Natural killer cell treated with Interleukin-12 subunit alpha and Interleukin-12 subunit beta and Interleukin-15 and Interleukin-18, amount 100 ng/mL, for 72 hours (primary cell): ENCODE measurements around the gene CCDC148. TPM values are rescaled to one million over a fixed set of nuclear protein-coding genes. Genes with fewer than 3 reads are reported as not detected.

ENCODE experiments used
- ATAC-seq, 2 donors: fragments of 150-1000 bp; cut with Tn5 transposase in 1 of 2; sonication (Bioruptor Pico), chemical (Tn5 transposase) in 1 of 2; 2 replicates each; pipeline ENCODE4 v1.10.0; 2021
- DNase-seq: peaks from one replicate; pipeline ENCODE4 v3.0.0; 2022; ENCODE audit warnings: low spot score
- H3K27ac Mint-ChIP-seq, 2 donors: 1 replicate in 1 of 2; 2 replicates in 1 of 2; pipeline ENCODE4 v1.8.0; 2022; ENCODE audit warnings: mixed read lengths in 2 of 2, mild to moderate bottlenecking in 1 of 2, moderate library complexity in 1 of 2
- H3K27me3 Mint-ChIP-seq, 2 donors: 1 replicate in 1 of 2; 2 replicates in 1 of 2; pipeline ENCODE4 v1.8.0; 2022; ENCODE audit warnings: mixed read lengths in 2 of 2
- H3K36me3 Mint-ChIP-seq: one replicate; pipeline ENCODE4 v1.8.0; 2022; ENCODE audit warnings: mixed read lengths
- H3K4me1 Mint-ChIP-seq, 2 donors: 1 replicate in 1 of 2; 2 replicates in 1 of 2; pipeline ENCODE4 v1.8.0; 2022; ENCODE audit warnings: low read depth in 2 of 2, mixed read lengths in 2 of 2, mild to moderate bottlenecking in 1 of 2
- H3K4me3 Mint-ChIP-seq: one replicate; pipeline ENCODE4 v1.8.0; 2022; ENCODE audit warnings: mixed read lengths
- H3K9me3 Mint-ChIP-seq: 2 replicates; pipeline ENCODE4 v1.8.0; 2022; ENCODE audit warnings: mixed read lengths
- total RNA-seq, 2 donors: library from RNA; stranded (reverse); gene quantifications; one replicate each; pipeline ENCODE4 v1.2.3, GENCODE V29; 2022

The CCDC148 gene
- total RNA-seq, 2 donors from 2014 or later: not detected

- no peak for ATAC-seq
- H3K27ac Mint-ChIP-seq: no peak overlapping the region
- H3K4me1 Mint-ChIP-seq: no peaks in the 10 kb centered on the region
- peaks cover 7% of the 10 kb centered on the region for H3K36me3 Mint-ChIP-seq
- peaks cover 0 to 17% of the 10 kb centered on the region in 2 donors for H3K27me3 Mint-ChIP-seq
- peaks cover 3% of the 10 kb centered on the region for H3K9me3 Mint-ChIP-seq
- H3K4me3 Mint-ChIP-seq: no peak overlapping the region
- no peak for DNase-seq
Observed at GRCh38 chr2:158142568-158143332, 313.8 kb downstream of the CCDC148 start.

GRCh38 chr2:158142165-158142564, 314.4 kb downstream of the CCDC148 start:
- DNase-seq (no peak), ATAC-seq (no peak)
- Mint-ChIP-seq H3K27me3 (peaks cover 0 to 17% of the 10 kb centered on the region in 2 donors), H3K4me1 (no peaks in the 10 kb centered on the region), H3K27ac (no peak overlapping the region), H3K9me3 (peaks cover 3% of the 10 kb centered on the region), H3K36me3 (peaks cover 7% of the 10 kb centered on the region), H3K4me3 (no peak overlapping the region)

DNA sequence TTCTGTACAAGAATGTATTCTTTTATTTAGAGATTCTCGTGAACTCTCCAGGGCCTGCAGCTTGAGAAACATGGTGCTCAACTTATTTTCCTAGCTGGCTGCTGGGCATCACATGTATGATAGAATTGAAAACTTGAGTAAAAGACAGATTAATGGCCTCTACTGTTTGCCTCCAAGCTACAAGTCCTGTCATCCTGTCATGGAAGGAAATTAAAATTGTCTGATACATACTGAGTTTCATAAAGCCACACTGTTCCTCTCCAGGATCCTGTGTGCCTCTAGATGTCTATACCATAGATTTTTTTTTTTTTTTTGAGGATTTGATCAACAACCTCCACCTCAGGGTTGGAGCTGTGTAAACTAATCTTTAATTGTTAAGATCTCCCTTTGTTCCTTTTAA, 316.4 kb downstream of the CCDC148 start:
- Mint-ChIP-seq H3K4me3 (no peak overlapping the region), H3K9me3 (peaks cover 1% of the 10 kb centered on the region), H3K27ac (no peak overlapping the region), H3K4me1 (no peaks in the 10 kb centered on the region), H3K27me3 (peaks cover 0 to 9% of the 10 kb centered on the region in 2 donors), H3K36me3 (no peaks in the 10 kb centered on the region)
- no peak for ATAC-seq
- no peak for DNase-seq

DNA sequence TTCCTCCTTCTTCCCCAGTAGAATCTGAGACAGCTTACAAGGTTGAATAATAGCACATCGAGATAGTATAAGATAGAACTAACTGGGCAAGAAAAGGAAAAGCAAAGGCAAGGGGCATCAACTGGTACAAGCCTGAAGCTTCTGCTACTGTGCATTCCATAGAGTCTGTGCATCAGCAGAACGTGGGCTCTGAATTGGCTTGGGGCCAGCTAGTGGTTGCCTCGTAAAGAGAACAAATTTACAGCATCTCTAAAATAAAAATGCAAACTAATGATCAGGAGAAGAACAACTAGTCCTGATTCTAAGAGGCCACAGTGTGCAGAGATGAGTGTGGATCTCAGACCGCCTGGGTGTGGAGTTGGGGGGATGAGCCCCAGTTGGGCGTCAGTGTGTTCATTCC, 318.3 kb downstream of the CCDC148 start:
- peaks cover 0 to 10% of the 10 kb centered on the region in 2 donors for H3K27me3 Mint-ChIP-seq
- no peak overlapping the region for H3K27ac Mint-ChIP-seq
- no peak overlapping the region for H3K4me3 Mint-ChIP-seq
- no peaks in the 10 kb centered on the region for H3K4me1 Mint-ChIP-seq
- no peaks in the 10 kb centered on the region for H3K9me3 Mint-ChIP-seq
- no peak for DNase-seq
- no peak for ATAC-seq
- H3K36me3 Mint-ChIP-seq: no peaks in the 10 kb centered on the region

DNA sequence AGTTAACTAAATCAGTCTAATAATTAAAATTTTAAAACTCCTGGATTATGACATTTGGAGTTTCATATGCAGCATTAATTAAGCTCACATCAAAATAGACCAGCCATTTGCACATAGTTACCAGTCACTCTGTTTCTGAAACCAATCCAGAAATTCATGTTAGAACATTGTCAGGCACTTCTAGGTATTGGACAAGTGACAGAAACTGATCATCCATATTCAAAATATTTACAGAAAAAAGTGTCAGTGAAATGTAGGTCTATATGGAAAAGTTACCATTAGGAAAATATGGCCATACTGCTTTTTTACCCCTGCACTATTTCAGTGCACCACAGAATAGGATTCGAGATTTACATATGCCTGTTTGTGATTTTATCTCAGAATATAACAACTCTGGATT, 321.5 kb downstream of the CCDC148 start:
- H3K27me3 Mint-ChIP-seq: peaks cover 4 to 13% of the 10 kb centered on the region in 2 donors
- no peaks in the 10 kb centered on the region for H3K4me1 Mint-ChIP-seq
- no peak overlapping the region for H3K4me3 Mint-ChIP-seq
- no peaks in the 10 kb centered on the region for H3K9me3 Mint-ChIP-seq
- H3K27ac Mint-ChIP-seq: no peak overlapping the region
- DNase-seq (no peak), ATAC-seq (no peak)
- no peaks in the 10 kb centered on the region for H3K36me3 Mint-ChIP-seq

DNA sequence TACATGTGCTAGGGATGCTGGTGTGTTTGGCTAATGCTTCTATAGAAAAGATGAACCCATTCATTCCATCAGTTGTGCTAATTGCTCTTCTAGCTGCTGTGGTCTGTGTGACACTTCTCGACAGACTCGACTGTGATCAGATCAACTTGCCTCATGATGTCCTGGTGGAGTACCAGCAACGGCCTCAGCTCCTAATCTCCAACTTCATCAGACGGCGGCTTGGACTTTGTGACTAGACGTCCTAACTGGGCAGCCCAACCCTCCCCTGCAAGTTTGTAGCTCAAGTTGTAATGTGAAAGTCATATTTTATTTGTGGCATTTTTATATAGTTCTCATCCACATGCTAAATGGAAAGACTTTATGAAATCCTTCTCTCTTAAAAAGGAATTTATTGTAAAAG, 321.9 kb downstream of the CCDC148 start:
- Mint-ChIP-seq H3K4me1 (no peaks in the 10 kb centered on the region), H3K36me3 (no peaks in the 10 kb centered on the region)

GRCh38 chr2:158134055-158134454, 322.5 kb downstream of the CCDC148 start:
- H3K4me1 Mint-ChIP-seq: no peaks in the 10 kb centered on the region

More for the DNA sequence above, 321.9 kb downstream of the CCDC148 start:
- Mint-ChIP-seq H3K27ac (no peak overlapping the region), H3K9me3 (no peaks in the 10 kb centered on the region), H3K4me3 (no peak overlapping the region), H3K27me3 (peaks cover 4 to 13% of the 10 kb centered on the region in 2 donors)
- DNase-seq: no peak
- ATAC-seq: no peak

DNA sequence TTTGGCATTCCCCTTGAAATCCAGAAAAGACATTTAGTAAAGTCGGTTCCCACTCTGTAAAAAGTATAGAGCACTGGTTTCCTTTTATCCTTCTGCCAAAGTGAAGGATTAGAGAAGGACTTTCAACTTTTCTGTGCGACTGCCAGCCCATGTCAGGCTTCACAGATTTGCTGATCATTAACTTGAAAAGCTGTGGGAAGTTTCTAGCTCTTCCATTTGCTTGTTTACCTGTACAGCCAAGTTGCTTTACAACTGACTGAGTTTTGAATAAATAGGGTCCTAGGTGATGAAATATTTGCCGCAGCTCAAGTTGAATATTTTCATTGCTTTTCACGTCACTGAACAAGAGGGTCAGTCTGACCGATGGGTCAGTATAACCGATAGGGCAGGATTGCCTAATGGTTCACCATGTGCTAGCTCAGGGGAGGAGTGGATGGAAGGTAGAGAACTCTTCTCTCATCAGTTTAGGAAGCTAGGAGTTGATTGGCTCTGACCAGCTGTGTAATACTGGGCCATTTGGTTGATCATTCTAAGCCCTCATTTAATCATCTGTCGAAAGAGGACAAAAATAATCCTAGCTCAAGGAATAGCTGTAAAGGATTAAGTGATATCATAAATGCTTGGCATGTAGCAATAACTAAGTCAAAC, 324.5 kb downstream of the CCDC148 start:
- ATAC-seq (no peak), DNase-seq (no peak)
- no peaks in the 10 kb centered on the region for H3K4me1 Mint-ChIP-seq
- no peaks in the 10 kb centered on the region for H3K36me3 Mint-ChIP-seq
- peaks cover 4 to 13% of the 10 kb centered on the region in 2 donors for H3K27me3 Mint-ChIP-seq
- no peaks in the 10 kb centered on the region for H3K9me3 Mint-ChIP-seq
- no peak overlapping the region for H3K4me3 Mint-ChIP-seq
- H3K27ac Mint-ChIP-seq: no peak overlapping the region

More at GRCh38 chr2:158134055-158134454, 322.5 kb downstream of the CCDC148 start:
- ATAC-seq: no peak
- no peak for DNase-seq
- H3K9me3 Mint-ChIP-seq: no peaks in the 10 kb centered on the region
- H3K36me3 Mint-ChIP-seq: no peaks in the 10 kb centered on the region
- no peak overlapping the region for H3K27ac Mint-ChIP-seq
- peaks cover 4 to 13% of the 10 kb centered on the region in 2 donors for H3K27me3 Mint-ChIP-seq
- H3K4me3 Mint-ChIP-seq: no peak overlapping the region

DNA sequence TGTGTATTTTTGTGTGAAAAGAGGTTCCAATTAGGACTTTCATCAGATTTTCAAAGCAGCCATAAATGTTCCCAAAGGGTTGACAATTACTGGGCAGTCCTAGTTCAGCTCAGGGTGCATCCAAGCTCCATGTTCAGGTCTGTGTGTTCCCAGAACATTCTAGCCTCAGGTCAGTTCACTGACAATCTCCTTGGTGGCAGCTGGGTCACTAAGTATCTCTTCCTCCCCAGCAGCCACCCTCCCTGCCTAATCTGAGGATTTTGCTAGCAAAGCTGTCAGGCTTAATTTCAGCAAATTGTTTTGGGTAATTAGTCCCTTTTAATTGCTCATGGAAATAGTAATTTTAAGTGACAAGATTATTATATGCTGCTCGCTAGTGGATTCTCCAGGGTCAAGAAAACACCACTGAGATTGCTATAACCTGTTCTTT, 325.1 kb downstream of the CCDC148 start:
- Mint-ChIP-seq H3K4me1 (no peaks in the 10 kb centered on the region), H3K36me3 (no peaks in the 10 kb centered on the region), H3K4me3 (no peak overlapping the region), H3K27ac (no peak overlapping the region), H3K9me3 (no peaks in the 10 kb centered on the region), H3K27me3 (peaks cover 4 to 13% of the 10 kb centered on the region in 2 donors)
- DNase-seq (no peak), ATAC-seq (no peak)

DNA sequence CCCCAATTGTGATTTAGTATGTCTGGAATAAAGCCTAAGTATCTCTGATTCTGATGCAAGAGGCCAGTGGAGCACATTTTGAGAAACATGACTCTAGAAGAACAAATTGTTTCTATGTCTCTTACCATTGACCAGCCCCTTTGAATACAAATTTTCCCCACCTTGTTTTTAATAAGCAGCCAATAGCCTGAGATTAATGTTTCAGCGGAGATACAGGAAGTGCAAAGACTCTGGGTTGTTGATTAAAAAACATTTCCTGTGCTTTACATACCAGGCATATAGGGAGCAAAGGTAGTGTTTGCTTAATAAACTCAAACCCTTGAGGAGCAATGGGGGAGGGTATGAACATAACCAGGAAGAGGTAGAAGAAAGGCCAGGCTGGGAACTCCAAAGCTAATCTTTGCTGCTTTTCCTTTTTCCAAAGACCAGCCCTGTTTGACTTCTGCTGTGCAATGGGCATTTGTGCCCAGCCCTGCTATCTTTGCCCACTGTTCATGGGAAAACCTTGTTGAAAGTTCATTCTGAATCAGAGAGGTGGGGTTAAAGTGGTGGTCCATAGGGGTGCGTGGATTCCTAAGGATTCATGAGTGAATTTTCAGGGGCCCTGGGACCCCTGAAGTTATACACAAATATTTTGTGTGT, 325.6 kb downstream of the CCDC148 start:
- no peak for DNase-seq
- H3K9me3 Mint-ChIP-seq: no peaks in the 10 kb centered on the region
- no peak for ATAC-seq
- peaks cover 4 to 13% of the 10 kb centered on the region in 2 donors for H3K27me3 Mint-ChIP-seq
- H3K4me3 Mint-ChIP-seq: no peak overlapping the region
- H3K4me1 Mint-ChIP-seq: no peaks in the 10 kb centered on the region
- no peaks in the 10 kb centered on the region for H3K36me3 Mint-ChIP-seq
- no peak overlapping the region for H3K27ac Mint-ChIP-seq

- H3K9me3 Mint-ChIP-seq: no peaks in the 10 kb centered on the region
- no peaks in the 10 kb centered on the region for H3K36me3 Mint-ChIP-seq
- H3K4me3 Mint-ChIP-seq: no peak overlapping the region
- H3K27ac Mint-ChIP-seq: no peak overlapping the region
- no peak for DNase-seq
- H3K4me1 Mint-ChIP-seq: no peaks in the 10 kb centered on the region
- H3K27me3 Mint-ChIP-seq: peaks cover 4 to 22% of the 10 kb centered on the region in 2 donors
- ATAC-seq: no peak
Observed at GRCh38 chr2:158129037-158129436, 327.5 kb downstream of the CCDC148 start.

GRCh38 chr2:158128168-158128973, 328.2 kb downstream of the CCDC148 start:
- DNase-seq: no peak
- Mint-ChIP-seq H3K4me3 (no peak overlapping the region), H3K4me1 (no peaks in the 10 kb centered on the region), H3K9me3 (no peaks in the 10 kb centered on the region), H3K27ac (no peak overlapping the region), H3K27me3 (peaks cover 4 to 26% of the 10 kb centered on the region in 2 donors), H3K36me3 (no peaks in the 10 kb centered on the region)
- no peak for ATAC-seq

- ATAC-seq (no peak), DNase-seq (no peak)
- Mint-ChIP-seq H3K9me3 (no peaks in the 10 kb centered on the region), H3K4me3 (no peak overlapping the region), H3K36me3 (no peaks in the 10 kb centered on the region), H3K27me3 (peaks cover 4 to 17% of the 10 kb centered on the region in 2 donors), H3K4me1 (no peaks in the 10 kb centered on the region), H3K27ac (no peak overlapping the region)
Observed at GRCh38 chr2:158127380-158127804, 329.2 kb downstream of the CCDC148 start.
